Mesendoderm (in vitro differentiated cells): ENCODE results near the gene FGF2.

ENCODE experiments used
- DNase-seq: peaks from one replicate; pipeline ENCODE4 v3.0.0; 2013
- H2AK5ac ChIP-seq: 2 replicates; pipeline ENCODE4 v1.6.1; 2013; ENCODE audit warnings: low read length, inconsistent platforms
- H2BK120ac ChIP-seq: 2 replicates; pipeline ENCODE4 v1.6.1; 2013; ENCODE audit warnings: low read depth, mild to moderate bottlenecking, low read length, moderate library complexity, mixed read lengths
- H2BK15ac ChIP-seq: replicated peaks from 2 replicates; pipeline ENCODE4 v1.6.1; 2013; ENCODE audit warnings: low read depth, mild to moderate bottlenecking, moderate library complexity
- H2BK5ac ChIP-seq: 2 replicates; pipeline ENCODE4 v1.6.1; 2013; ENCODE audit warnings: low read length, inconsistent platforms
- H3K18ac ChIP-seq: 2 replicates; pipeline ENCODE4 v1.6.1; 2013; ENCODE audit warnings: mild to moderate bottlenecking, low read length, mixed read lengths
- H3K23ac ChIP-seq: one replicate; pipeline ENCODE4 v1.6.1; 2013; ENCODE audit warnings: low read length
- H3K27ac ChIP-seq: 2 replicates; pipeline ENCODE4 v1.5.1; 2013; ENCODE audit warnings: low read depth, mild to moderate bottlenecking, inconsistent platforms, low read length, moderate library complexity
- H3K27me3 ChIP-seq: 2 replicates; pipeline ENCODE4 v1.6.1; 2013; ENCODE audit warnings: low read length, control low read depth, mild to moderate bottlenecking, inconsistent platforms; ENCODE audit not compliant: insufficient read depth, poor library complexity
- H3K36me3 ChIP-seq: 2 replicates; pipeline ENCODE4 v1.6.1; 2013; ENCODE audit warnings: low read length, inconsistent platforms; ENCODE audit not compliant: control insufficient read depth, insufficient read depth
- H3K4ac ChIP-seq: one replicate; pipeline ENCODE4 v1.6.1; 2013; ENCODE audit warnings: low read depth, mild to moderate bottlenecking, low read length, moderate library complexity
- H3K4me1 ChIP-seq: 2 replicates; pipeline ENCODE4 v1.6.1; 2013; ENCODE audit warnings: low read depth, low read length, inconsistent platforms; ENCODE audit not compliant: control insufficient read depth
- H3K4me2 ChIP-seq: 2 replicates; pipeline ENCODE4 v1.6.1; 2013; ENCODE audit warnings: low read length
- H3K4me3 ChIP-seq: 2 replicates; pipeline ENCODE4 v1.5.1; 2013; ENCODE audit warnings: mild to moderate bottlenecking, low read length
- H3K56ac ChIP-seq: one replicate; pipeline ENCODE4 v1.6.1; 2013; ENCODE audit warnings: low read length
- H3K79me1 ChIP-seq: 2 replicates; pipeline ENCODE4 v1.6.1; 2013; ENCODE audit warnings: low read length, inconsistent platforms
- H3K79me2 ChIP-seq: 2 replicates; pipeline ENCODE4 v1.6.1; 2013; ENCODE audit warnings: mild to moderate bottlenecking, low read length; ENCODE audit not compliant: control insufficient read depth, insufficient read depth
- H3K9ac ChIP-seq: 2 replicates; pipeline ENCODE4 v1.6.1; 2013; ENCODE audit warnings: low read length, inconsistent platforms
- H4K5ac ChIP-seq: one replicate; pipeline ENCODE4 v1.6.1; 2013; ENCODE audit warnings: low read length
- H4K8ac ChIP-seq: one replicate; pipeline ENCODE4 v1.6.1; 2013; ENCODE audit warnings: low read depth, mild to moderate bottlenecking, control low read depth, low read length, moderate library complexity
- WGBS: extraction: QIAGEN DNeasy Blood & Tissue Kit; methylation state at CpG from one replicate; pipeline ENCODE4 v1.1.7; 2013; ENCODE audit warnings: low lambda C conversion rate, missing lambda C conversion rate; ENCODE audit not compliant: insufficient coverage; ENCODE audit errors: extremely low coverage; 5-methylcytosine and 5-hydroxymethylcytosine counted together

FGF2 gene

DNA sequence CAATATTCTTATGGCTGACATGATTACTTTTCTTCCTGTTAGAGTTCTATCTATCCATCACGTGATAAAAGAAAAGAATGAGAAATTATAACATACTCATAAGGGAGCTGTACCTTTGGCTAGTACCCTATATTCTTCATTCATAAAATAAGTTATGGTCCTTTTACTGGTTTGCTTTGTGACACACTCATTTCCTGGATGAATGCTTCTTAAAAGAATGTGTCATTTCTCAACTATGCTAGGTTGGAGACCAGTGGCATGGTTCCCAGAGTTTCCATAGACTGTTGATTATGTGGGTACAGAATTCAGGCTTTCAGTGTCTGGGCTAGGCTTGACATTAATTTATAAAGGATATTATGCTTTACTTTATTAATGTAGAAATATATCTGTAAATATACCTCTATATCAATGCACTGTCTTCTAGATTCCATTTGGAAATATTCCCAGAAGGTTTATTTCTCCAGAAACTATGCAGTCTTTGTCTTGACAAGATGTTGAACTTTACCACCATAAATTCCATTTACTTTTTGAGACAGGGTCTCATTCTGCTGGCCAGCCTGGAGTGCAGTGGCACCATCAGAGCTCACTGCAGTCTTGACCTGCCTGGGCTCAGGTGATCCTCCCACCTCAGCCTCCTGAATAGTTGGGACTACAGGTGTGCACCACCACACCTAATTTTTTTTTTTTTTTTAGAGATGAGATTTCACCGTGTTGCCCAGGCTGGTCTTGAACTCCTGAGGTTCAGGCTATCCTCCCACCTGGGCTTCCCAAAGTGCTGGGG lies 71.9 kb downstream of the FGF2 start:
- Histone ChIP-seq H2AK5ac (no peak overlapping the region), H3K9ac (no peak overlapping the region), H4K8ac (no peak overlapping the region), H3K4ac (no peak overlapping the region), H2BK15ac (no peak overlapping the region), H3K56ac (no peak overlapping the region), H2BK120ac (no peak overlapping the region), H3K27ac (no peak overlapping the region), H3K79me2 (no peaks in the 10 kb centered on the region), H3K27me3 (no peaks in the 10 kb centered on the region), H3K79me1 (no peaks in the 10 kb centered on the region), H3K4me1 (peaks cover 4% of the 10 kb centered on the region), H2BK5ac (no peak overlapping the region), H3K4me2 (no peak overlapping the region), H3K4me3 (no peak overlapping the region), H4K5ac (no peak overlapping the region), H3K36me3 (no peaks in the 10 kb centered on the region), H3K23ac (no peak overlapping the region), H3K18ac (no peak overlapping the region)
- no CpG with 5 or more reads among the region's 2 CpGs for WGBS
- DNase-seq = no peak

DNA sequence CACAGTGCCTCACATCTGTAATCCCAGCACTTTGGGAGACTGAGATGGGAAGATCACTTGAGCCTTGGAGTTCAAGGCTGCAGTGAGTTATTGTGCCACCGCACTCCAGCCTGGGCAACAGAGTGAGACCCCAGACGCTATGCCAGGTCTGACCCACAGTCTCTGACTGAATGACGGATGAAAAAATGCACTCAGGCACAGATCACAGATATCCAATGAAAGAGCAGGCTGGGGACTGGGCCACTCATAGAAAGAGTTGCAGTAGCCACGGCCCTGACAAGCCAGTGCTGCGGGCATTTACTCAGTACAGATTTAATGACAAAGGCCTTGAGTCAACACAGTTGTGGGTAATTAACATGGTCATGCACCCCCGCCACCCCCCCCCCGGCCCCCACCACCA lies 73.1 kb downstream of the FGF2 start:
- Histone ChIP-seq H4K8ac (no peak overlapping the region), H4K5ac (no peak overlapping the region), H3K4me3 (no peak overlapping the region), H3K36me3 (no peaks in the 10 kb centered on the region), H3K27me3 (no peaks in the 10 kb centered on the region), H3K79me2 (no peaks in the 10 kb centered on the region), H2BK15ac (no peak overlapping the region), H3K56ac (no peak overlapping the region), H3K18ac (no peak overlapping the region), H3K23ac (no peak overlapping the region), H3K79me1 (no peaks in the 10 kb centered on the region), H3K27ac (no peak overlapping the region), H3K4ac (no peak overlapping the region), H2AK5ac (no peak overlapping the region), H3K9ac (no peak overlapping the region), H2BK5ac (no peak overlapping the region), H2BK120ac (no peak overlapping the region), H3K4me2 (no peak overlapping the region), H3K4me1 (peaks cover 5% of the 10 kb centered on the region)
- no CpG with 5 or more reads among the region's 7 CpGs for WGBS
- DNase-seq = no peak

DNA sequence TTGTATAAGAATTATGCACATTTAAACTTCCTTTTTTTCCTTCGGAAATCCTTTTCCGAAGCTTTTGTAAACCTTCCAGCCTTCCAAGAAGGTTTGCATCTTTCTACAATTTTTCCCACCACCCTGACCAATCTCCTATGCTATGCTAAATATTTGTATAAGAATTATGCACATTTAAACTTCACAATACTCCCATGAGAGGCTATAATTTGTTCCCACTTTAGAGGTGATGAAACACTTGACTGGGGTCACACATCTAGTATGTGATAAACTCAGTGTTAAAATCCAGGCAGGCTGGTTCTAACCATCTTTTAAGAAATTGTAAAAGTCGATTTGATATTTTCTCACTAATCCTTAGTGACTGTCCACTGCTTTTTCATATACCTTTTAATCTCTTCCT lies 73.7 kb downstream of the FGF2 start:
- H3K27ac ChIP-seq = no peak overlapping the region
- no peaks in the 10 kb centered on the region for H3K79me1 ChIP-seq
- H3K36me3 ChIP-seq = no peaks in the 10 kb centered on the region
- H3K27me3 ChIP-seq = no peaks in the 10 kb centered on the region
- H4K5ac ChIP-seq = no peak overlapping the region
- H3K18ac ChIP-seq = no peak overlapping the region
- H3K4me3 ChIP-seq = no peak overlapping the region
- no peak overlapping the region for H3K4ac ChIP-seq
- no peak overlapping the region for H3K9ac ChIP-seq
- H3K56ac ChIP-seq = no peak overlapping the region
- H3K4me1 ChIP-seq = peaks cover 5% of the 10 kb centered on the region
- H3K79me2 ChIP-seq = no peaks in the 10 kb centered on the region
- no CpG with 5 or more reads among the region's 3 CpGs for WGBS
- no peak for DNase-seq
- H4K8ac ChIP-seq = no peak overlapping the region
- H2AK5ac ChIP-seq = no peak overlapping the region
- H3K23ac ChIP-seq = no peak overlapping the region
- H2BK15ac ChIP-seq = no peak overlapping the region
- H2BK5ac ChIP-seq = no peak overlapping the region
- H2BK120ac ChIP-seq = no peak overlapping the region
- H3K4me2 ChIP-seq = no peak overlapping the region

DNA sequence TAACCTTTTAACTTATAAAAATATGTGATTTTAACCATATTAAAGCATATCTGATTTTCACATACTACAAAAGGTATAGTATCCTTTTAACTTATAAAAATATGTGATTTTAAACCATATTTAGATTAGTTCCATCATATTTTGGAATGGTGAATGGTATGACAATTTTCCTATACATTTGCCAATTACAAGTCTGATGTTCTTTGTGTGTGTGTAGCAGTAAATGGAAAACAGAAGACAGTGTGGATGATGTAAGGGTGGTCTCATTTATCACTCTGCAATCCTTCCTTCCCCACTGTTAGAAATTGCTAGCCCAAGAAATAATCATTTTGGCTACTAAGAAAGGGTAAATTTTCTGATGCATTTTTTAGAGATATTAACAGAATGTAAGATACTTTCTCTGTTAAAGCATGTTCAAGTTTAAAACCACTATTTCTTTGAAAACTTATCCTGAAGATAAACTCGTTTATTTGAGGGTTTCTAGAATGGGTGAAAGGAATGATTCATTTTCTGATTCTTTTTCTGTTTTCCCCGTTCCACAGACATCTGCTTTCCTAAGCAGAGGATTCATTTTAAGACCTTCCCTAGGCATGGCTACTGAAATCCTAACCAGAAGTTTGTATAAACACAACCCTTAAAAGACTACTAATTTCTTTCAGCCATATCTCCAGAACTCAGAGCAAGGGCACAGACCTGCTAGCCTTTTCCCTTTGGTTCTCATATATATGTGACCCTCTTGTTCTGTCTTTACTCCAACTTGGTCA lies 74.8 kb downstream of the FGF2 start:
- Histone ChIP-seq H2BK5ac (no peak overlapping the region), H3K27ac (no peak overlapping the region), H3K9ac (no peak overlapping the region), H3K4me3 (no peak overlapping the region), H3K4ac (no peak overlapping the region), H3K36me3 (no peaks in the 10 kb centered on the region), H4K8ac (no peak overlapping the region), H4K5ac (no peak overlapping the region), H3K4me1 (peaks cover 5% of the 10 kb centered on the region), H3K27me3 (no peaks in the 10 kb centered on the region), H2BK15ac (no peak overlapping the region), H2AK5ac (no peak overlapping the region), H3K56ac (no peak overlapping the region), H3K18ac (no peak overlapping the region), H3K4me2 (no peak overlapping the region), H3K79me1 (no peaks in the 10 kb centered on the region), H2BK120ac (no peak overlapping the region), H3K79me2 (no peaks in the 10 kb centered on the region), H3K23ac (no peak overlapping the region)
- no peak for DNase-seq
- no CpG with 5 or more reads among the region's 2 CpGs for WGBS

DNA sequence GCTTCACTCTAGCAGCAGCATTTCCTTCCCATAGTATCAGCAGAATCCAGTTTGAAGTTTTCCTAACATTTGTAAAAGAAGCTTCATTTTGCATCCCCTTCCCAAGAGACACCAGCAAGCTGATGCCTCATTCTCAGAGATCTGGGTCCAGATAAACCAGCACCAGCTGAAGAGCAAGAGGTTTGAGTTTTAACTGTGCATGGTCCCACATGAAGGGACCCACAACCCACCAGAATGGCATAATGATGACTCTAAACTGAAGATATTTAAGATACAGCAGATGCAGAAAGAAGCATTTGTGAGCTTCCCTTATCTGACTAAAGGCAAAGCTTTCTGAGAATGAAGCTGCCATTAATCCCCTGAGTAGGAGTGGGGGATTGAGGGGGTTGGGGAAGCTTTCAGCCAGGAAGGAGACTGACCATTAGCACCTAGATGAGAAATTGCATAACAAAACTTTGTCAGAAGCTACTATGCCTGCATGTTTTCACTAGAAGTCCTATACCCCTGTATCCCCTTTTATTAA lies 77.2 kb downstream of the FGF2 start:
- no peak overlapping the region for H2BK15ac ChIP-seq

More for the DNA sequence above, 77.2 kb downstream of the FGF2 start:
- Histone ChIP-seq H3K56ac (peak overlapping the region; percentile 52), H3K36me3 (no peaks in the 10 kb centered on the region), H4K5ac (no peak overlapping the region), H2BK5ac (peak overlapping the region; percentile 26), H3K79me2 (no peaks in the 10 kb centered on the region), H3K27me3 (no peaks in the 10 kb centered on the region), H3K9ac (no peak overlapping the region), H3K23ac (no peak overlapping the region), H3K27ac (peak overlapping the region; percentile 78), H3K4me1 (peaks cover 5% of the 10 kb centered on the region), H3K79me1 (no peaks in the 10 kb centered on the region), H2AK5ac (no peak overlapping the region), H3K4me3 (no peak overlapping the region), H3K18ac (no peak overlapping the region), H3K4me2 (no peak overlapping the region), H2BK120ac (no peak overlapping the region), H3K4ac (peak overlapping the region; percentile 1), H4K8ac (no peak overlapping the region)
- DNase-seq = peak; percentile 79
